Liver (tissue), 3 donors: ENCODE results near the gene ANKRD10.
"Not testable (repeated sequence)": the region's sequence is repeated elsewhere in the genome, so short reads cannot be mapped to it uniquely, and the experiment has no call there.

Source experiments
- ATF3 ChIP-seq: IDR thresholded peaks from 2 replicates; pipeline ENCODE4 v1.6.1; 2016; ENCODE audit warnings: antibody characterized with exemption
- CTCF ChIP-seq: fragments of 150-350 bp; IDR thresholded peaks from 2 replicates; pipeline ENCODE4 v1.5.1; 2017; ENCODE audit warnings: improper control_type of control experiment, low read depth, low read length; ENCODE audit not compliant: missing input control
- EGR1 ChIP-seq, 2 donors: IDR thresholded peaks; 2 replicates each; pipeline ENCODE4 v1.6.1; 2016 to 2018; ENCODE audit warnings: antibody characterized with exemption in 2 of 2, low read depth in 2 of 2
- FOXA1 ChIP-seq: IDR thresholded peaks from 2 replicates; pipeline ENCODE4 v1.6.1; 2016; ENCODE audit warnings: antibody characterized with exemption
- FOXA2 ChIP-seq: IDR thresholded peaks from 2 replicates; pipeline ENCODE4 v1.6.1; 2016; ENCODE audit warnings: antibody characterized with exemption
- GABPA ChIP-seq, 2 donors: IDR thresholded peaks in 1 of 2; conservative IDR thresholded peaks in 1 of 2; 2 replicates each; pipeline ENCODE4 v1.6.1; 2016; ENCODE audit warnings: antibody characterized with exemption in 2 of 2, mild to moderate bottlenecking in 1 of 2, moderate library complexity in 1 of 2
- NR2F2 ChIP-seq: IDR thresholded peaks from 2 replicates; pipeline ENCODE4 v1.6.1; 2016; ENCODE audit warnings: antibody characterized with exemption
- REST ChIP-seq: IDR thresholded peaks from 2 replicates; pipeline ENCODE4 v1.6.1; 2016; ENCODE audit warnings: antibody characterized with exemption, mild to moderate bottlenecking
- RXRA ChIP-seq, 2 donors: IDR thresholded peaks; 2 replicates each; pipeline ENCODE4 v1.6.1; 2017 to 2018; ENCODE audit warnings: antibody characterized with exemption in 2 of 2, mild to moderate bottlenecking in 1 of 2
- SP1 ChIP-seq: IDR thresholded peaks from 2 replicates; pipeline ENCODE4 v1.6.1; 2018; ENCODE audit warnings: antibody characterized with exemption, mild to moderate bottlenecking
- TAF1 ChIP-seq: conservative IDR thresholded peaks from 2 replicates; pipeline ENCODE4 v1.6.1; 2016; ENCODE audit warnings: antibody characterized with exemption, mild to moderate bottlenecking
- YY1 ChIP-seq: IDR thresholded peaks from 2 replicates; pipeline ENCODE4 v1.6.1; 2016; ENCODE audit warnings: antibody characterized with exemption, mild to moderate bottlenecking
- TF ChIP-seq, protein P1 (sequence below): IDR thresholded peaks from 2 replicates; pipeline ENCODE4 v1.6.1; 2016; ENCODE audit warnings: antibody characterized with exemption
- TF ChIP-seq, protein P2 (sequence below): IDR thresholded peaks from 2 replicates; pipeline ENCODE4 v1.6.1; 2016; ENCODE audit warnings: antibody characterized with exemption
- donor health status: healthy.
- donor health status: healthy.

DNA sequence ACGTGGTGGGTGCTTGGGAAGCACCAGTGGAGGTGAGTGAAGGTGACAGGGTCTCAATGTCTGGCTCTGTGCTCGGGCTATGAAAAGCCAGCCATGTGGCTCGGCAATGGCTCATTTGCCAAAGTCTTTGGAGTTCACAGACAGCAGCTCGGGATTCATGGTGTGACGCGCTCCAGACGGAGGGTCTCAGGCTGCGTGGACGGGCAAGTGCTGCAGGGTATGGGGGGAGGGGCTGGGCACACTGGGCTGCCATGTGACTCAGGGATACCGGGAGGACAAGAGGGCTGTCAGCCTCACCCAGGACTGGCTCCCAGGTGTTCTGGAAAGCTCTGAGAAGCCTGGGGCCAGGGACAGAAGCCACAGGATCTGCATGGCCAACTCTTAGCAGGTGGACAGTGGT lies 32.5 kb upstream of the ANKRD10 start:
- TF ChIP-seq CTCF; SP1; NR2F2; FOXA1; GABPA (IDR thresholded peaks at IDR 0.05 in 1 of 2, conservative IDR thresholded peaks at IDR 0.05 in 1 of 2); ATF3; RXRA (IDR thresholded peaks at IDR 0.05); TAF1; YY1; FOXA2; REST; EGR1 (IDR thresholded peaks at IDR 0.05; ENCODE audit: low read depth in 2 of 2): not testable (repeated sequence)
- TF ChIP-seq, protein P1, sequence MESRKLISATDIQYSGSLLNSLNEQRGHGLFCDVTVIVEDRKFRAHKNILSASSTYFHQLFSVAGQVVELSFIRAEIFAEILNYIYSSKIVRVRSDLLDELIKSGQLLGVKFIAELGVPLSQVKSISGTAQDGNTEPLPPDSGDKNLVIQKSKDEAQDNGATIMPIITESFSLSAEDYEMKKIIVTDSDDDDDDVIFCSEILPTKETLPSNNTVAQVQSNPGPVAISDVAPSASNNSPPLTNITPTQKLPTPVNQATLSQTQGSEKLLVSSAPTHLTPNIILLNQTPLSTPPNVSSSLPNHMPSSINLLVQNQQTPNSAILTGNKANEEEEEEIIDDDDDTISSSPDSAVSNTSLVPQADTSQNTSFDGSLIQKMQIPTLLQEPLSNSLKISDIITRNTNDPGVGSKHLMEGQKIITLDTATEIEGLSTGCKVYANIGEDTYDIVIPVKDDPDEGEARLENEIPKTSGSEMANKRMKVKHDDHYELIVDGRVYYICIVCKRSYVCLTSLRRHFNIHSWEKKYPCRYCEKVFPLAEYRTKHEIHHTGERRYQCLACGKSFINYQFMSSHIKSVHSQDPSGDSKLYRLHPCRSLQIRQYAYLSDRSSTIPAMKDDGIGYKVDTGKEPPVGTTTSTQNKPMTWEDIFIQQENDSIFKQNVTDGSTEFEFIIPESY = not testable (repeated sequence)
- TF ChIP-seq, protein P2, sequence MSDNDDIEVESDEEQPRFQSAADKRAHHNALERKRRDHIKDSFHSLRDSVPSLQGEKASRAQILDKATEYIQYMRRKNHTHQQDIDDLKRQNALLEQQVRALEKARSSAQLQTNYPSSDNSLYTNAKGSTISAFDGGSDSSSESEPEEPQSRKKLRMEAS = not testable (repeated sequence)
